ENCODE data around the gene SLC8A1. TPM values are rescaled to one million over a fixed set of nuclear protein-coding genes. Genes with fewer than 3 reads are reported as not detected.
A peak's percentile ranks its signal among the peaks of the same experiment; 100 is the strongest.

SLC8A1 gene
- total RNA-seq, 2 donors from 2014 or later = 4.7 to 6.3 TPM

GRCh38 chr2:40130251-40130994, 321.5 kb downstream of the SLC8A1 start:
- no peak for TF ChIP-seq CTCF (conservative IDR thresholded peaks at IDR 0.05)
- Mint-ChIP-seq H3K27ac (no peak overlapping the region), H3K9me3 (no peaks in the 10 kb centered on the region), H3K27me3 (ENCODE audit: insufficient read depth) (no peaks in the 10 kb centered on the region), H3K4me3 (no peak overlapping the region), H3K4me1 (peaks cover 19% of the 10 kb centered on the region), H3K36me3 (ENCODE audit: low read depth) (no peaks in the 10 kb centered on the region)
- Histone ChIP-seq H3K27ac (ENCODE audit: low read depth, low read length) (peak overlapping the region; percentile 13), H3K4me3 (ENCODE audit: low read length) (no peak overlapping the region), H3K27me3 (ENCODE audit: control insufficient read depth, insufficient read depth, low read length, poor library complexity, severe bottlenecking) (no peaks in the 10 kb centered on the region), H3K36me3 (ENCODE audit: control insufficient read depth, insufficient read depth, low read length) (no peaks in the 10 kb centered on the region), H3K9ac (ENCODE audit: extremely low read depth, low read length, poor library complexity, severe bottlenecking) (no peak overlapping the region), H3K4me1 (ENCODE audit: control insufficient read depth, insufficient read depth, low read length) (no peaks in the 10 kb centered on the region), H3K9me3 (ENCODE audit: control insufficient read depth, low read length) (no peaks in the 10 kb centered on the region)
- DNase-seq = no peak
- 56 to 93% methylated on average over 3 to 4 of the region's 4 CpGs for WGBS, 2 experiments (ENCODE audit: insufficient coverage in 1 of 2, insufficient read length in 1 of 2)

- H3K4me1 Mint-ChIP-seq = peaks cover 19% of the 10 kb centered on the region
- H3K27ac ChIP-seq (ENCODE audit: low read depth, low read length) = no peak overlapping the region
- no peaks in the 10 kb centered on the region for H3K4me1 ChIP-seq (ENCODE audit: control insufficient read depth, insufficient read depth, low read length)
- TF ChIP-seq CTCF (conservative IDR thresholded peaks at IDR 0.05) = no peak
- H3K27me3 ChIP-seq (ENCODE audit: control insufficient read depth, insufficient read depth, low read length, poor library complexity, severe bottlenecking) = no peaks in the 10 kb centered on the region
- WGBS, 2 experiments (ENCODE audit: insufficient coverage in 1 of 2, insufficient read length in 1 of 2) = 83% methylated on average over 1 of the region's 1 CpG; no CpG with 5 or more reads in 1 of the 2 experiments
- H3K36me3 Mint-ChIP-seq (ENCODE audit: low read depth) = no peaks in the 10 kb centered on the region
- no peaks in the 10 kb centered on the region for H3K9me3 Mint-ChIP-seq
- H3K4me3 Mint-ChIP-seq = no peak overlapping the region
- no peaks in the 10 kb centered on the region for H3K36me3 ChIP-seq (ENCODE audit: control insufficient read depth, insufficient read depth, low read length)
- no peaks in the 10 kb centered on the region for H3K9me3 ChIP-seq (ENCODE audit: control insufficient read depth, low read length)
- no peak for DNase-seq
- H3K4me3 ChIP-seq (ENCODE audit: low read length) = no peak overlapping the region
- H3K9ac ChIP-seq (ENCODE audit: extremely low read depth, low read length, poor library complexity, severe bottlenecking) = no peak overlapping the region
- H3K27me3 Mint-ChIP-seq (ENCODE audit: insufficient read depth) = no peaks in the 10 kb centered on the region
- peak overlapping the region; percentile 17 for H3K27ac Mint-ChIP-seq
These were observed 322.2 kb downstream of the SLC8A1 start for GRCh38 chr2:40129725-40130124.

- no peaks in the 10 kb centered on the region for H3K36me3 ChIP-seq (ENCODE audit: control insufficient read depth, insufficient read depth, low read length)
- 97% methylated on average over 1 of the region's 1 CpG; no CpG with 5 or more reads in 1 of the 2 experiments for whole genome bisulfite sequencing, 2 experiments (ENCODE audit: insufficient coverage in 1 of 2, insufficient read length in 1 of 2)
- no peak overlapping the region for H3K27ac Mint-ChIP-seq
- H3K4me1 Mint-ChIP-seq = peaks cover 22% of the 10 kb centered on the region
- H3K36me3 Mint-ChIP-seq (ENCODE audit: low read depth) = no peaks in the 10 kb centered on the region
- H3K9me3 ChIP-seq (ENCODE audit: control insufficient read depth, low read length) = no peaks in the 10 kb centered on the region
- no peaks in the 10 kb centered on the region for H3K4me1 ChIP-seq (ENCODE audit: control insufficient read depth, insufficient read depth, low read length)
- no peaks in the 10 kb centered on the region for H3K27me3 ChIP-seq (ENCODE audit: control insufficient read depth, insufficient read depth, low read length, poor library complexity, severe bottlenecking)
- H3K4me3 Mint-ChIP-seq = no peak overlapping the region
- no peaks in the 10 kb centered on the region for H3K9me3 Mint-ChIP-seq
- no peaks in the 10 kb centered on the region for H3K27me3 Mint-ChIP-seq (ENCODE audit: insufficient read depth)
- no peak for DNase-seq
- no peak overlapping the region for H3K9ac ChIP-seq (ENCODE audit: extremely low read depth, low read length, poor library complexity, severe bottlenecking)
- TF ChIP-seq CTCF (conservative IDR thresholded peaks at IDR 0.05) = no peak
- H3K27ac ChIP-seq (ENCODE audit: low read depth, low read length) = no peak overlapping the region
- no peak overlapping the region for H3K4me3 ChIP-seq (ENCODE audit: low read length)
These were observed 323.1 kb downstream of the SLC8A1 start for GRCh38 chr2:40128796-40129195.
